A549 (cell line): ENCODE results near the gene CARD11. TPM values are rescaled to one million over a fixed set of nuclear protein-coding genes. Genes with fewer than 3 reads are reported as not detected.

Source experiments
- ATAC-seq, 2 experiments: fragments of 200-7000 bp in 1 of 2; fragments of >200 bp in 1 of 2; cut with Nextera tagmentation in 1 of 2; cut with Tn5 transposase in 1 of 2; 3 replicates each; pipeline versions ENCODE4 v1.8.0 to v1.9.1; 2018 to 2020; ENCODE audit warnings: mild to moderate bottlenecking in 1 of 2, moderate library complexity in 1 of 2
- CTCF ChIA-PET: fragments of 300-600 bp; sonication (Branson Sonifier 250); formaldehyde crosslinking; extraction: SDS; loops from one replicate; lab custom pipeline; 2021; ENCODE audit warnings: antibody characterized with exemption, inconsistent platforms; lab: Yijun Ruan, JAX
- POLR2A ChIA-PET: fragments of 350-600 bp; formaldehyde crosslinking; extraction: SDS; loops from one replicate; lab custom pipeline; 2021; ENCODE audit warnings: antibody characterized with exemption, inconsistent platforms; lab: Yijun Ruan, JAX
- DNase-seq, 2 experiments: peaks; one replicate each; pipeline versions ENCODE4 v3.0.0 to v3.0.0-alpha.2; 2011 to 2016; ENCODE audit warnings: low read depth in 1 of 2, low spot score in 1 of 2
- FAIRE-seq: peaks from 2 replicates; lab custom pipeline; 2011; peaks lifted over from hg19 to GRCh38; lab: Jason Lieb, UNC
- H3K27ac ChIP-seq, 2 experiments: fragments of >200 bp; sonication (Bioruptor Twin); formaldehyde crosslinking; 3 replicates each; pipeline ENCODE4 v1.5.1; 2016 to 2017
- H3K4me1 ChIP-seq: fragments of >200 bp; sonication (Bioruptor Twin); formaldehyde crosslinking; 3 replicates; pipeline ENCODE4 v1.6.1; 2016
- H3K4me2 ChIP-seq: fragments of >200 bp; sonication (Bioruptor Twin); formaldehyde crosslinking; 3 replicates; pipeline ENCODE4 v1.6.1; 2016
- H3K4me3 ChIP-seq: fragments of >200 bp; sonication (Bioruptor Twin); formaldehyde crosslinking; 3 replicates; pipeline ENCODE4 v1.5.1; 2016
- H3K9me3 ChIP-seq: fragments of >200 bp; sonication (Bioruptor Twin); formaldehyde crosslinking; 3 replicates; pipeline ENCODE4 v1.6.1; 2016
- ATOH8 ChIP-seq: fragments of 250-450 bp; sonication (Bioruptor Pico); IDR thresholded peaks from 2 replicates; pipeline ENCODE4 v1.5.0; 2020; ENCODE audit warnings: low read depth, mild to moderate bottlenecking, moderate library complexity
- BCL3 ChIP-seq: fragments of >200 bp; sonication (Bioruptor Twin); formaldehyde crosslinking; IDR thresholded peaks from 3 replicates; pipeline ENCODE4 v1.6.1; 2016
- BHLHE40 ChIP-seq: IDR thresholded peaks from 2 replicates; pipeline ENCODE4 v1.6.1; 2012; ENCODE audit warnings: low read depth, low read length, inconsistent platforms
- CBX8 ChIP-seq: fragments of 200-600 bp; sonication (generic); IDR thresholded peaks from 2 replicates; pipeline ENCODE4 v1.6.1; 2016
- CHD2 ChIP-seq: fragments of 150-350 bp; IDR thresholded peaks from 2 replicates; pipeline ENCODE4 v1.6.1; 2014; ENCODE audit warnings: low read length; ENCODE audit not compliant: partially characterized antibody
- CTCF ChIP-seq: fragments of >200 bp; sonication (Bioruptor Twin); formaldehyde crosslinking; IDR thresholded peaks from 3 replicates; pipeline ENCODE4 v1.5.1; 2016
- FOSB ChIP-seq: fragments of 250-450 bp; sonication (Bioruptor Pico); IDR thresholded peaks from 2 replicates; pipeline ENCODE4 v1.5.0; 2020; ENCODE audit warnings: mild to moderate bottlenecking, moderate library complexity
- FOSL2 ChIP-seq, 2 experiments: fragments of 450-650 bp in 1 of 2; fragments of >200 bp in 1 of 2; sonication (Bioruptor Twin) in 1 of 2; formaldehyde crosslinking; IDR thresholded peaks; 2 replicates each; pipeline versions ENCODE4 v1.5.0 to v1.6.1; 2016 to 2020; ENCODE audit warnings: mild to moderate bottlenecking in 1 of 2, moderate library complexity in 1 of 2
- FOXS1 ChIP-seq: fragments of 250-450 bp; sonication (Bioruptor Pico); IDR thresholded peaks from 2 replicates; pipeline ENCODE4 v1.5.0; 2020; ENCODE audit warnings: mild to moderate bottlenecking, moderate library complexity
- HDAC2 ChIP-seq: fragments of 200-600 bp; sonication (generic); IDR thresholded peaks from 2 replicates; pipeline ENCODE4 v1.6.1; 2016
- HEYL ChIP-seq: fragments of 250-450 bp; sonication (Bioruptor Pico); IDR thresholded peaks from 2 replicates; pipeline ENCODE4 v1.8.0; 2021; ENCODE audit warnings: mild to moderate bottlenecking, moderate library complexity
- HMGXB4 ChIP-seq: fragments of 250-450 bp; sonication (Bioruptor Pico); IDR thresholded peaks from 2 replicates; pipeline ENCODE4 v1.5.0; 2021; ENCODE audit warnings: mild to moderate bottlenecking, moderate library complexity, borderline replicate concordance
- KDM5A ChIP-seq: fragments of 200-600 bp; sonication (generic); IDR thresholded peaks from 2 replicates; pipeline ENCODE4 v1.6.1; 2016; ENCODE audit warnings: antibody characterized with exemption, mild to moderate bottlenecking
- POLR2A ChIP-seq: IDR thresholded peaks from 2 replicates; pipeline ENCODE4 v1.6.1; 2012; ENCODE audit warnings: mild to moderate bottlenecking, low read length
- POLR2AphosphoS2 ChIP-seq: conservative IDR thresholded peaks from 2 replicates; pipeline ENCODE4 v1.6.1; 2012; ENCODE audit warnings: low read length, improper control_type of control experiment, inconsistent platforms
- RARB ChIP-seq: fragments of 250-450 bp; sonication (Bioruptor Pico); IDR thresholded peaks from 2 replicates; pipeline ENCODE4 v1.8.0; 2021; ENCODE audit warnings: mild to moderate bottlenecking, moderate library complexity
- RCOR1 ChIP-seq: fragments of 150-350 bp; IDR thresholded peaks from 2 replicates; pipeline ENCODE4 v1.6.1; 2014; ENCODE audit warnings: antibody characterized with exemption, low read length, low read depth
- REST ChIP-seq: fragments of 200-600 bp; sonication (generic); IDR thresholded peaks from 2 replicates; pipeline ENCODE4 v1.6.1; 2016; ENCODE audit warnings: antibody characterized with exemption, mild to moderate bottlenecking, moderate library complexity
- ZFP36 ChIP-seq: fragments of 450-650 bp; IDR thresholded peaks from 2 replicates; pipeline ENCODE4 v1.6.1; 2014; ENCODE audit warnings: borderline replicate concordance; ENCODE audit not compliant: partially characterized antibody
- WGBS: methylation state at CpG from one replicate; pipeline ENCODE4 v1.1.6; 2017; ENCODE audit errors: missing lambda C conversion rate; 5-methylcytosine and 5-hydroxymethylcytosine counted together
- polyA plus RNA-seq, 4 experiments: library from polyadenylated mRNA; depleted of rRNA in 3 of 4; stranded (reverse); fragments of >200 nt; fragmentation: RNase III in 1 of 4; extraction: RNeasy Plus Mini Kit Qiagen cat#74134 plus additional on column Dnase treatment in 1 of 4; gene quantifications; 2 replicates in 3 of 4; 3 replicates in 1 of 4; pipeline ENCODE4 v1.2.3, GENCODE V29; 2011 to 2017

CARD11 gene
- polyA plus RNA-seq, 2 of the 4 experiments (the other 2 are of a cell fraction): 0.48 to 1.1 TPM

GRCh38 chr7:2873146-2873545, 170.5 kb downstream of the CARD11 start:
- 80% methylated on average over 10 of the region's 10 CpGs for WGBS
- TF ChIP-seq HDAC2 (no peak), FOSL2 (IDR thresholded peaks at IDR 0.05) (no peak), FOSL2 (CRISPR knock-in tag; IDR thresholded peaks at IDR 0.05) (no peak)
- Histone ChIP-seq H3K4me1 (peaks cover 11% of the 10 kb centered on the region), H3K9me3 (no peaks in the 10 kb centered on the region), H3K4me3 (no peak overlapping the region), H3K27ac (peak overlapping the region; percentile 74 to 77; a peak in 5 of 6 replicates), H3K4me2 (peak overlapping the region; percentile 38; the same call in 1 of the 3 replicates)
- ATAC-seq (no peak), DNase-seq (no peak), FAIRE-seq (no peak)
- ChIA-PET POLR2A (interaction anchor here (1.1 to 1.4 kb wide), 2 partner anchors 115 to 1768 kb away, joined by 3 to 4 read pairs; no protein-coding TSS in a partner anchor), CTCF (interaction anchor here (2.2 to 6.3 kb wide), 2 partner anchors 8 to 14 kb away, joined by 11 to 50 read pairs; no protein-coding TSS in a partner anchor)

GRCh38 chr7:2872296-2872874, 171.3 kb downstream of the CARD11 start:
- H3K4me1 ChIP-seq: peaks cover 11% of the 10 kb centered on the region
- TF ChIP-seq POLR2AphosphoS2 (no peak), HDAC2 (no peak), ATOH8 (CRISPR knock-in tag) (no peak), RCOR1 (no peak), CHD2 (no peak), RARB (CRISPR knock-in tag) (no peak), FOXS1 (CRISPR knock-in tag) (no peak), CBX8 (no peak), KDM5A (no peak), POLR2A (no peak), FOSB (CRISPR knock-in tag) (no peak), REST (no peak), CTCF (no peak), ZFP36 (no peak), FOSL2 (IDR thresholded peaks at IDR 0.05) (no peak), FOSL2 (CRISPR knock-in tag; IDR thresholded peaks at IDR 0.05) (no peak), BHLHE40 (no peak), HEYL (CRISPR knock-in tag) (no peak), BCL3 (no peak), HMGXB4 (CRISPR knock-in tag) (no peak)
- no peak for ATAC-seq

More at GRCh38 chr7:2872296-2872874, 171.3 kb downstream of the CARD11 start:
- Histone ChIP-seq H3K9me3 (no peaks in the 10 kb centered on the region), H3K4me3 (no peak overlapping the region), H3K27ac (no peak overlapping the region), H3K4me2 (no peak overlapping the region)
- ChIA-PET POLR2A (no interaction called here), CTCF (interaction anchor here (1.0 to 2.2 kb wide), 2 partner anchors 15 to 157 kb away, joined by 3 to 11 read pairs; no protein-coding TSS in a partner anchor)
- FAIRE-seq: no peak
- no peak for DNase-seq
- 89% methylated on average over 10 of the region's 10 CpGs for WGBS
